ENCODE data around the gene HBEGF.

Gene HBEGF

DNA sequence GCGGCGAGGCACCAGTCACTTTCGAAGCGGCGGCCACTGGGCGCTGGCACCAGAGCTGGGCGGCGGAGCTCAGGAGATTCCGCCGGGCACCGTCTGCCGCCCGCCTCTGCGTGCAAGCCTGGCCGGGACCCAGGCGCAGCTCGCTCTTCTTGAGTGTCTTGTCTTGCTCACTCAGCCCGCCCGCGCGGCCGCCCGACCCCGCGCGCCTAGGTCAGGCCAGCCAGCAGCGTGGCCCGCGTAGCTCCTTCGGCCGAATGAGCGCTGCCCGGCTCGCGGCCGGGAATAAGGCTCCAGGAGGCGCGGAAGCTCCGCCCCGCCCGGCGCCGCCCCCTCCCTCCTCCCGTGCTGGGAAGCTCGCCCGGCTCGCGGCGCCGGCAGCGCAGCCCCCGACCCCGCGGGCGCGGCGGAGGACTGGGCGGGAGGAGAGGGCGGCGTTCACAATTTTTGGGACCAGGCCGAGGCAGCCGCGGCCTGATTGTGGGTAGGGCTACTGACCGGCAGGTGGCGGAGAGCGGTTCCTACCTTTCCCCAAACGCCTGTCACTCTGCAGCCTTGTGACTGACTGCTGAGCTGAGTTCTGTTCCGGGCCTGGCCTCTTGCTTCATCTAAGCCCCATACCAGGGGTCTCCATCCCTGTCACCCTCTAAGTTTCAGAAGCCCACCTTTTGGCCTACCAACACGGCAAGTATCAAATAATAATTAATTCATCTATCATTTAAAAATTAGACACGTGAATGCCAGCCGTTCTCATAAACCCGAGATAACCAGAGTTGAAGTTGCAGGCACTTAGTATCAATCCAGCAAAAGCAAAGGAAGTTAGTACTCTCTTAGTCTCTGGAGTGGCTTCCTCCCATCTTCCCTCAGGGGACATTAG lies at the start of gene HBEGF:
Gene HBEGF, minus strand, starts transcription at position 256 of the 874 bp plus-strand sequence. CDS start 275 bp downstream, outside the sequence.
- DNase-seq, result peak; percentile 65

DNA sequence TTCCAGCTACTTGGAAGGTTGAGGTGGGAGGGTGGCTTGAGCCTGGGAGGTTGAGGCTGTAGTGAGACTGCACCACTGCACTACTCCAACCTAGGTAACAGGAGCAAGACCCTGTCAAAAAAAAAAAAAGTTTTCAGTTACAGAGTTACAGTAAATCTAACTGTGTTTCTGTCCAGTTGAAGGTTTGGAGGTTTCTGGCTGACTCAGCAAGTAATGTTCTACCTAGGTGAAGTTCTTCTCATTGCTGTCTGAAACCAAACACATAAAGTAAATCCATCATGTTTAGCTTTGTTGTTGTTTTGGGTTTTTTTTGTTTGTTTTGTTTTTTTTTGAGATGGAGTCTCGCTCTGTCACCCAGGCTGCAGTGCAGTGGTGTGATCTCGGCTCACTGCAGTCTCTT lies 47.3 kb upstream of the HBEGF start:
- peak; percentile 34 for DNase-seq

DNA sequence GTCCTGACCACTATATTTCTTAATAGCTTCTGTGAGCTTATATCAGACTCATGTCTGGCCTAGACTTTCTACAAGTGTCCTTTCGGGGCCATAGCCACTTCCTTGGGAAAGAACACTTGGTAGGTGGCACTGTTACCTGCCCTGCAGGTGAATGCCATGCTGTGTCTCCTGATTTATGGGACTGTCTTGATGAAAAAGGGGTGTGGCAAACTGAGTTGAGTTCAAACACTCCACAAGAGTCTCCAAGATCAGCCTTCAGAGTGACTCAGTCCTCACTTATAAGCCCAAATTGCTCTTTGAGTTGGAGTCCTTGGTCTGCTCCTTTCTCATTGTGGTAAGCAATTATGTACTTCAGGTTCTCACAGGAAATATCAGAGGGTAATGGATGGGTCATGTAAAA lies 45.3 kb upstream of the HBEGF start:
- no peak for DNase-seq

GRCh38 chr5:140391312-140391711 lies 44.9 kb upstream of the HBEGF start:
- DNase-seq, result no peak

- DNase-seq, result no peak
Measured at GRCh38 chr5:140388052-140388451, 41.6 kb upstream of the HBEGF start.

- DNase-seq, result no peak
Measured at GRCh38 chr5:140383300-140383699, 36.9 kb upstream of the HBEGF start.

DNA sequence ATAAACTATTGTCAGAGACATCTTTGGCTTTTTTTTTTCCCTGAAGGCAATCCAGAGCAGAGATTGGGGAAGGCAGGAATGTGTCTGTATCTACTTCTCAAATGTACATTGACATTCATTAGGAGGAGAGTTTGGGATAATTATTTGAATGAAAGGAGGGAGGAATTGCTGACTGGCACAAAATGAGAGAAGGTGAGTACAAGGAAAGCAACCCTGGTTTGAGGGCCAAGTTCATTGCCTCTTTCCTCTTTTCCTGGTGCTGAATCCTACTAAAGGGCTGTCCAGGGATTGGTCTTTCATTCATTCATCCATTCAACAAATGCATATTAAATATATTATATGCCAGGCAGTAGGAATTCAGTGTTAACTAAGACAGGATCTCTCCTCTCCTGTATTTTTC lies 36.5 kb upstream of the HBEGF start:
- no peak for DNase-seq

DNA sequence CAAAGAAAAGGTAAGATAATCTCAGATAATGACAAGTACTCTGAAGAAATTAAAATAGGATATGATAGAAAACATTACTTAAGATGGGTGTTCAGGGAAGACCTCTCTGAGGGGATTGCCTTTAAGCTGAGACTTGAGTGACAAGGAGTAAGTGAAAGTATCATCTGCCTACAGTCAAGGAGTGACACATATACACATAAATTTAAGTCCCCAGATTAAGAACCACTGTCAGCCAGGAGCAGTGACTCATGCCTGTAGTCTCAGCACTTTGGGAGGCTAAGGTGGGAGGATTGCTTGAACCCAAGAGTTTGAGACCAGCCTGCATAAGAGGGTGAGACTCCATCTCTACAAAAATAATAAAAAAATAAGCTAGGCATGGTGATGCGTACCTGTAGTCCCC lies 35.6 kb upstream of the HBEGF start:
- DNase-seq, result peak; percentile 39

- no peak for DNase-seq
Measured at GRCh38 chr5:140381351-140381750, 34.9 kb upstream of the HBEGF start.

DNA sequence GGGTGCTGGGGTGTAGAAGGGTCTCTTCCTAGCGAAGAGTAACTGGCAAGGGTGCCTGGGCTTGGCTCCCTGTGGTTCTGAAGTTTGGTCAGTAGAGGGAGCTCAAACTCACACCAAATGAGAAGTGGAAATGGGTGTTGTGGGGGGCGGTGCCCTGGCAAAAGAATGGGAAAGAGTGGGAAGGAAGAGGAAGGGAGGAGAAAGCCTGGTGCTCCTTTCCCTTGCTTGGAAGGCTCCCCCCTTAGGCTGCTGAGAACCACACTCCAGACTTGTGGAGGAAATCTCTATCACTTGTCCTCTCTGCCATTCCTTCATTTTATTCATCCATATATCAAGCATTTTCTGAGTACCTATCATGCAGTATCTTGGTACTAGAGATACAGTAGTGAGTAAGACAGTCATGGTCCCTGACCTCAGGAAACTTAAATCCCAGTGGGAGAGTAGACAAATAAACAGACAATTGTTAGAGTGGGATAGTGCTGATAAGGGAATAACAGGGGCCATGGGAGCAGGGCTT lies 26.6 kb upstream of the HBEGF start:
- peak; percentile 55 for DNase-seq

- no peak for DNase-seq
Measured at GRCh38 chr5:140371356-140372151, 25.2 kb upstream of the HBEGF start.

- DNase-seq, result no peak
Measured at GRCh38 chr5:140367256-140368013, 21.0 kb upstream of the HBEGF start.

GRCh38 chr5:140366589-140367255 lies 20.3 kb upstream of the HBEGF start:
- no peak for DNase-seq

GRCh38 chr5:140365941-140366340 lies 19.5 kb upstream of the HBEGF start:
- DNase-seq, result no peak

DNA sequence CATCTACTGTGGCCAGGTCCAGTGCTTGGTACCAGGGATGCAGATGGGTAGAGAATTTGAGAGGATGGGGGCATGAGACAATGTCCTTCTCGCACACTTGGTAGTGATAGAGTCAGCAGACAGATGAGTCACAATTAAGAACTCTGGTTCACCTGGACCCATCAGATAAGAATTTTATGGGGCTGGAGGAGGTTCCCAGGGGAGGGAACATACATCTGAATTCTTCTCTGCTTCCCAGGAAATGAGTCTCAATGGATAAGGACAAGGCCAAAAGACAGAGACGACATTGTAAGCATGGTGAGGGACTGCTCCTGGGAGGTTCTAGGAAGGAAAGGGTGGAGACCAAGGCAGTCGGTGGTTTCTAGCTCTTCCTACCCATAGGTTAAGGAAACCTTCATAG lies 18.9 kb upstream of the HBEGF start:
- DNase-seq, result no peak

DNA sequence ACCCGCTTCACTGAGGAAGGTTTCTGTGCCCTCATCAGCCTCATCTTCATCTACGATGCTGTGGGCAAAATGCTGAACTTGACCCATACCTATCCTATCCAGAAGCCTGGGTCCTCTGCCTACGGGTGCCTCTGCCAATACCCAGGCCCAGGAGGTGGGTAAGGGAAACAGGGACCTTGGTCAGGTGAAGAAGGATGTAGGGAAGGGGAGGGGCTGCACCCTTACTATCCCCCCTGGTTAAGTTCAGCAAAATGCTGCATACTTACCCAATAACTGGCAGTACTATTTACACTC lies 18.0 kb upstream of the HBEGF start:
- no peak for DNase-seq

DNA sequence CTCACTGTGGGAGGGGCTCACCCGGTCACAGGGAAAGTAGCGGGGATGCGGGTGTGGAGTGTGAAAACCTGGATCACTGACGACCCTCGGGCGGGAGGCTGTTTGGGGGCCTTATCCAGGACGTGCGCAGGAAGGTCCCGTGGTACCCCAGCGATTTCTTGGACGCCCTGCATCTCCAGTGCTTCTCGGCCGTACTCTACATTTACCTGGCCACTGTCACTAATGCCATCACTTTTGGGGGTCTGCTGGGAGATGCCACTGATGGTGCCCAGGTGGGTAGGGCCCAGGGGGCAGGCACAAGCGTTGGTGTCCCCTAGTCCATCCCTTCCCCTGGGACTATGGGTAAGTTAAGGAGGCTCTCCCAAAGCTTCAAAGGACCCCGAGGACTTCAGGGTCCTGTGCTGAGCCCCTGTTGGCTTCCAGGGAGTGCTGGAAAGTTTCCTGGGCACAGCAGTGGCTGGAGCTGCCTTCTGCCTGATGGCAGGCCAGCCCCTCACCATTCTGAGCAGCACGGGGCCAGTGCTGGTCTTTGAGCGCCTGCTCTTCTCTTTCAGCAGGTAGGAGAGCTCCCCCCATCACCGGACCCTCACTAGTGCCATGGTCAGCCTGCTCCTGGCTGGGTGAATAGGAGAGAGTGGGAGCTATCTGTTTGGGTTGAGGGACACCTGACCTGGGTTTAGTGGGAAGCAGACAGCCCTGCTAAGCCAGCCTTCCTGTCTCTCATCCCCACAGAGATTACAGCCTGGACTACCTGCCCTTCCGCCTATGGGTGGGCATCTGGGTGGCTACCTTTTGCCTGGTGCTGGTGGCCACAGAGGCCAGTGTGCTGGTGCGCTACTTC lies 17.4 kb upstream of the HBEGF start:
- DNase-seq, result no peak

- peak; percentile 89 for DNase-seq
Measured at GRCh38 chr5:140362875-140363630, 16.6 kb upstream of the HBEGF start.

GRCh38 chr5:140362311-140362710 lies 15.9 kb upstream of the HBEGF start:
- DNase-seq, result no peak

- no peak for DNase-seq
Measured at GRCh38 chr5:140361901-140362300, 15.5 kb upstream of the HBEGF start.
